Glutamatergic neuron (in vitro differentiated cells): ENCODE measurements around the gene CDK5RAP1. TPM values are rescaled to one million over a fixed set of nuclear protein-coding genes. Genes with fewer than 3 reads are reported as not detected.

Source experiments
- DNase-seq: peaks from one replicate; pipeline ENCODE4 v3.0.0; 2022
- H3K27ac Mint-ChIP-seq: one replicate; pipeline ENCODE4 v1.8.0; 2020; ENCODE audit warnings: mild to moderate bottlenecking, mixed read lengths, inconsistent platforms; ENCODE audit not compliant: unreplicated experiment
- H3K27me3 Mint-ChIP-seq: one replicate; pipeline ENCODE4 v1.8.0; 2020; ENCODE audit warnings: mild to moderate bottlenecking, moderate library complexity, mixed read lengths, inconsistent platforms; ENCODE audit not compliant: unreplicated experiment
- H3K36me3 Mint-ChIP-seq: one replicate; pipeline ENCODE4 v1.8.0; 2020; ENCODE audit warnings: mild to moderate bottlenecking, mixed read lengths, inconsistent platforms; ENCODE audit not compliant: unreplicated experiment
- H3K4me1 Mint-ChIP-seq: one replicate; pipeline ENCODE4 v1.8.0; 2020; ENCODE audit warnings: mild to moderate bottlenecking, low read depth, mixed read lengths, inconsistent platforms; ENCODE audit not compliant: unreplicated experiment
- H3K4me3 Mint-ChIP-seq: one replicate; pipeline ENCODE4 v1.8.0; 2020; ENCODE audit warnings: mild to moderate bottlenecking, mixed read lengths, inconsistent platforms; ENCODE audit not compliant: unreplicated experiment
- H3K9me3 Mint-ChIP-seq: one replicate; pipeline ENCODE4 v1.8.0; 2020; ENCODE audit warnings: mild to moderate bottlenecking, moderate library complexity, mixed read lengths, inconsistent platforms; ENCODE audit not compliant: unreplicated experiment
- total RNA-seq: library from RNA; stranded (reverse); fragmentation: NEBNext Ultra II Directional; extraction: Animal tissue kit (Norgen Biotek cat#: 25700); gene quantifications from one replicate; pipeline ENCODE4 v1.2.1, GENCODE V29; 2021; ENCODE audit not compliant: unreplicated experiment
- TF ChIP-seq, protein P1 (sequence below): fragments of 200-600 bp; sonication (generic); IDR thresholded peaks from one replicate; pipeline ENCODE4 v1.5.0; 2021; ENCODE audit not compliant: partially characterized antibody, unreplicated experiment

CDK5RAP1 gene
- total RNA-seq, 1 donor from 2014 or later = 30.9 TPM

GRCh38 chr20:33338467-33339258, 62.7 kb downstream of the CDK5RAP1 start:
- Mint-ChIP-seq H3K36me3 (peaks cover 9% of the 10 kb centered on the region), H3K27me3 (peaks cover 2% of the 10 kb centered on the region), H3K4me3 (no peak overlapping the region), H3K4me1 (peaks cover 2% of the 10 kb centered on the region), H3K27ac (no peak overlapping the region), H3K9me3 (no peaks in the 10 kb centered on the region)
- DNase-seq = no peak
- TF ChIP-seq, protein P1, sequence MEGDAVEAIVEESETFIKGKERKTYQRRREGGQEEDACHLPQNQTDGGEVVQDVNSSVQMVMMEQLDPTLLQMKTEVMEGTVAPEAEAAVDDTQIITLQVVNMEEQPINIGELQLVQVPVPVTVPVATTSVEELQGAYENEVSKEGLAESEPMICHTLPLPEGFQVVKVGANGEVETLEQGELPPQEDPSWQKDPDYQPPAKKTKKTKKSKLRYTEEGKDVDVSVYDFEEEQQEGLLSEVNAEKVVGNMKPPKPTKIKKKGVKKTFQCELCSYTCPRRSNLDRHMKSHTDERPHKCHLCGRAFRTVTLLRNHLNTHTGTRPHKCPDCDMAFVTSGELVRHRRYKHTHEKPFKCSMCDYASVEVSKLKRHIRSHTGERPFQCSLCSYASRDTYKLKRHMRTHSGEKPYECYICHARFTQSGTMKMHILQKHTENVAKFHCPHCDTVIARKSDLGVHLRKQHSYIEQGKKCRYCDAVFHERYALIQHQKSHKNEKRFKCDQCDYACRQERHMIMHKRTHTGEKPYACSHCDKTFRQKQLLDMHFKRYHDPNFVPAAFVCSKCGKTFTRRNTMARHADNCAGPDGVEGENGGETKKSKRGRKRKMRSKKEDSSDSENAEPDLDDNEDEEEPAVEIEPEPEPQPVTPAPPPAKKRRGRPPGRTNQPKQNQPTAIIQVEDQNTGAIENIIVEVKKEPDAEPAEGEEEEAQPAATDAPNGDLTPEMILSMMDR = no peak

DNA sequence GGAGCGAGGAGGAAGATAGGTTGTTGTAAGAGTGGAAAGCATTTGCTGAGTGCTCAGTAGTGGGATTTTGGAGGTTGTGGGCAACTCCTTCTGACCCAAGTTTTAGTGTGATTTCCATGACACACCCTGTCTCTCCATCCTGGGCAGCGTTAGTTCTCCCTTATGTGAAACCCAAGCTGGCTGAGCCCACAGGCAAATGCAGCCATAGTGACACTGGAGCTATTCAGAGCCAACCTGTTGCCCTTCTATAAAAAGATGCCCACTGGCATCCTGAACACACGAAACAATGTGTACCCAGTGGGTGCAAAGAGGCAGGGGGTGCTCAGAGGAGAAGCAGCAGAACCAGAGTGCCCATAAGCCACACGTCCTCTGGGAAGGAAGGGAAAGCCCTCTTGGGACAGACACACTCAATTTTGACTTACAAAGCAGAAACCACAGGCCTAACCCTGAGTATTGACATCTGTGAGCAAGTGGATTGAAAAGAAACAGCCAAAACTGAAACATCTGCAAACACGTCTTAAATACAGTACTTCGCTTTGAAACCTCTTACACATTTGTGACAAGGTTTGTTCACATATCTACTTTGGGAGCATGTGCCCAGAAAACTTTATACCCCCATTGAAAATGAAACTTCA, 63.7 kb downstream of the CDK5RAP1 start:
- H3K4me1 Mint-ChIP-seq = peaks cover 2% of the 10 kb centered on the region
- peaks cover 2% of the 10 kb centered on the region for H3K27me3 Mint-ChIP-seq
- DNase-seq = no peak
- H3K27ac Mint-ChIP-seq = no peak overlapping the region
- TF ChIP-seq, protein P1 = no peak
- H3K36me3 Mint-ChIP-seq = peaks cover 9% of the 10 kb centered on the region
- no peak overlapping the region for H3K4me3 Mint-ChIP-seq
- H3K9me3 Mint-ChIP-seq = no peaks in the 10 kb centered on the region

DNA sequence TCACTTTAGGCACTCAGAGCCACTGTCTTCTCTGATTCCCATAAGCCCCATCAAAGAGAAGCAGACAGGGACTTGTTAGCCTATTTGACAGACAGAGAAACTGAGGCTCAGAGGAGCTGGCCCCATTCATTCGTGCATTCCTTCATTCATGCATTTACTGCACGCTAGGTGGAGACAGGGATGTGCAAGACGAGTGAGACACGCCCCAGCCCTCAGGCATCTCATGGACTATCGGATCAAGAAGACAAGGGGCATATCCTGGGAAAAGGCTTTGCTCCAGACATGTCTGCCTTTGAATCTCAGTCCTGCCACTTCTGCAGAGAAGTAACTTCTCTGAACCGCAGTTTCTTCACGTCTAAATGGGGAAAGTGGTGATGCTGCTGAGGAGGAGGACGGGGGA, 64.2 kb downstream of the CDK5RAP1 start:
- TF ChIP-seq, protein P1 = no peak
- H3K9me3 Mint-ChIP-seq = no peaks in the 10 kb centered on the region
- peaks cover 4% of the 10 kb centered on the region for H3K27me3 Mint-ChIP-seq
- H3K4me3 Mint-ChIP-seq = no peak overlapping the region
- peaks cover 2% of the 10 kb centered on the region for H3K4me1 Mint-ChIP-seq
- no peak overlapping the region for H3K27ac Mint-ChIP-seq
- peaks cover 9% of the 10 kb centered on the region for H3K36me3 Mint-ChIP-seq
- DNase-seq = no peak

GRCh38 chr20:33336375-33336774, 64.9 kb downstream of the CDK5RAP1 start:
- DNase-seq = no peak
- H3K9me3 Mint-ChIP-seq = no peaks in the 10 kb centered on the region
- peaks cover 2% of the 10 kb centered on the region for H3K4me1 Mint-ChIP-seq
- no peak overlapping the region for H3K27ac Mint-ChIP-seq
- TF ChIP-seq, protein P1 = no peak
- H3K27me3 Mint-ChIP-seq = peaks cover 4% of the 10 kb centered on the region
- no peak overlapping the region for H3K4me3 Mint-ChIP-seq
- peaks cover 9% of the 10 kb centered on the region for H3K36me3 Mint-ChIP-seq

DNA sequence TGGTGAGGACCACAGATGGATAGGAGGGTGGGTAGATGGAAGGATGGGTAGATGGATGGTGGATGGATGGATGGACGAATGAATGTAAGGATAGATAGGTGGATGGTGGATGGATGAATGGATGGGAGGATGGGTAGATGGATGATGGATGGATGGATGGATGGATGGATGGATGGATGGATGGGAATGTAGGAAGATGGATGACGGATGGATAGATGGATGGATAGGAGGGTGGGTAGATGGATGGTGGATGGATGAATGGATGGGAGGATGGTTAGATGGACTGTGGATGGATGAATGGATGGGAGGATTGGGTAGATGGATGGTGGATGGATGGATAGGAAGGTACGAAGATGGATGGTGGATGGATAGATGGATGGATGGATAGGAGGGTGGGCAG, 67.2 kb downstream of the CDK5RAP1 start:
- no peak overlapping the region for H3K4me3 Mint-ChIP-seq
- peaks cover 4% of the 10 kb centered on the region for H3K36me3 Mint-ChIP-seq
- peaks cover 4% of the 10 kb centered on the region for H3K27me3 Mint-ChIP-seq
- H3K9me3 Mint-ChIP-seq = no peaks in the 10 kb centered on the region
- peaks cover 2% of the 10 kb centered on the region for H3K4me1 Mint-ChIP-seq
- DNase-seq = no peak
- TF ChIP-seq, protein P1 = no peak
- H3K27ac Mint-ChIP-seq = no peak overlapping the region
